Inflammatory macrophage (primary cell): ENCODE measurements around the gene TIAM1.
A peak's percentile ranks its signal among the peaks of the same experiment; 100 is the strongest.

Experiments
- DNase-seq, 2 donors: peaks; one replicate each; pipeline ENCODE4 v3.0.0-alpha.2; 2020 to 2022

Gene TIAM1

GRCh38 chr21:31284797-31285397 lies 59.2 kb downstream of the TIAM1 start:
- peak; percentile 74 to 89 for DNase-seq

- DNase-seq: no peak
These were observed 61.0 kb downstream of the TIAM1 start for GRCh38 chr21:31283025-31283424.

- DNase-seq: peak in 1 of 2 donors; percentile 6
These were observed 61.9 kb downstream of the TIAM1 start for GRCh38 chr21:31282095-31282709.

GRCh38 chr21:31281561-31281960 lies 62.5 kb downstream of the TIAM1 start:
- no peak for DNase-seq

- DNase-seq: no peak
These were observed 64.1 kb downstream of the TIAM1 start for GRCh38 chr21:31279986-31280385.

- DNase-seq: no peak
These were observed 64.8 kb downstream of the TIAM1 start for GRCh38 chr21:31279214-31279613.

- DNase-seq: no peak
These were observed 65.4 kb downstream of the TIAM1 start for GRCh38 chr21:31278511-31279130.

- no peak for DNase-seq
These were observed 67.4 kb downstream of the TIAM1 start for GRCh38 chr21:31276663-31277062.

- DNase-seq: no peak
These were observed 68.2 kb downstream of the TIAM1 start for GRCh38 chr21:31275901-31276300.

GRCh38 chr21:31273278-31273677 lies 70.8 kb downstream of the TIAM1 start:
- peak; percentile 10 to 50 for DNase-seq

GRCh38 chr21:31268090-31268489 lies 76.0 kb downstream of the TIAM1 start:
- DNase-seq: no peak

- no peak for DNase-seq
These were observed 76.4 kb downstream of the TIAM1 start for GRCh38 chr21:31267644-31268043.

GRCh38 chr21:31266241-31266640 lies 77.8 kb downstream of the TIAM1 start:
- DNase-seq: no peak

GRCh38 chr21:31265366-31266013 lies 78.6 kb downstream of the TIAM1 start:
- DNase-seq: peak; percentile 57 to 82

- no peak for DNase-seq
These were observed 79.5 kb downstream of the TIAM1 start for GRCh38 chr21:31264574-31264973.

- DNase-seq: no peak
These were observed 81.3 kb downstream of the TIAM1 start for GRCh38 chr21:31262728-31263127.

GRCh38 chr21:31261759-31262158 lies 82.3 kb downstream of the TIAM1 start:
- no peak for DNase-seq

- DNase-seq: peak; percentile 45 to 46
These were observed 83.3 kb downstream of the TIAM1 start for GRCh38 chr21:31260790-31261189.

GRCh38 chr21:31258073-31258472 lies 86.0 kb downstream of the TIAM1 start:
- DNase-seq: no peak

GRCh38 chr21:31257265-31257664 lies 86.8 kb downstream of the TIAM1 start:
- DNase-seq: no peak

GRCh38 chr21:31255896-31256295 lies 88.2 kb downstream of the TIAM1 start:
- no peak for DNase-seq

- no peak for DNase-seq
These were observed 89.0 kb downstream of the TIAM1 start for GRCh38 chr21:31255036-31255435.

- no peak for DNase-seq
These were observed 89.9 kb downstream of the TIAM1 start for GRCh38 chr21:31254131-31254530.

- DNase-seq: no peak
These were observed 90.4 kb downstream of the TIAM1 start for GRCh38 chr21:31253684-31254083.
